HEK293T (cell line): ENCODE data around the gene GSG1L2.

Experiments used
- BHLHE40 ChIP-seq: fragments of 450-650 bp; IDR thresholded peaks from 2 replicates; pipeline ENCODE4 v1.6.1; 2016; ENCODE audit warnings: mild to moderate bottlenecking, moderate library complexity, borderline replicate concordance
- FOXA1 ChIP-seq: fragments of 450-650 bp; IDR thresholded peaks from 2 replicates; pipeline ENCODE4 v1.6.1; 2016; ENCODE audit warnings: mild to moderate bottlenecking
- NFRKB ChIP-seq: fragments of 450-650 bp; IDR thresholded peaks from 2 replicates; pipeline ENCODE4 v1.6.1; 2016; ENCODE audit warnings: mild to moderate bottlenecking, moderate library complexity

DNA sequence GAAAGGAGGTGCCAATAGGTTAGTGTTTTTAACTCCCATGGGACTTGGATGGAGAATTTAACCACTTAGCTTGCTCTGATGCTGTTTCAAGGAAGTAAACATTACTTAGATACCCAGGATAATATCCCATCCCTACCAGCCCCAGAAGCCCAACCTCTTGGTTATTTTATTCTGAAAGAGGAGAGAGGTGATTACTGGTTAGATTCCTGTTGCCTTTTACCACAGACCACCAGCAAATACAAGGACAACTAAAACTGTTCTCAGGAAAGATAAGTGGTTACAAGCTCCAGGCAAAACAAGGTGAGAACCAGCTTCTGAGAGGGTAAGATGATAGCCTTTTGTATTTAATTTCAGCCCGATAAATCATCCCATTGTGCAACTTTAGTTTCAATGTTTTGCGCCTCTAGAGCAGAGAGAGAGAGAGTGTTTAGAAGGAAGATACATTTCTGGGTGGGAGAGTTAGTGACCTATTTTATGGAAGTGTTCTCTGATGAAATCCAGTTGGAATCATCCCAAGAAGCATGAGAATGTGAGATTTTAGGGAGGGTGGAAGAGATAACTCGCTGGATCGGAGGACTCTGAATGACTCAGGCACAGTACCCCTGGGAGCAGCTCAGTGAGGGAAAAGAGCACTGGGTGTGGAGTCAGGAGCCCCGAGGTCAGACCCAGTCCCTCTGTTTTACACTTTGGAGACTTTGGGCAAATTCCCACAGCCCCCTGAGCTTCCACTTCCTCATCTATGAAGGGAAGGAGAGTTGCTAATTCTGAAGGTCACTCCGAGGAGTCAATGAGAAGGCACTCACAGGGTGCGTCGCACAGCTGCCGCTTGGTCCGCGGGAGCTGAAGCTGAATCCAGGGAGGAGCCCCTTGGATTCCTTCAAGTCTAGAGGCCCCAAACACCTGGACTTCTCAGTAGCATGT lies 15.9 kb upstream of the GSG1L2 start:
- no peak for TF ChIP-seq BHLHE40
- TF ChIP-seq FOXA1: no peak
- no peak for TF ChIP-seq NFRKB
